Trophoblast cell (in vitro differentiated cells and primary cell): ENCODE data around the gene CDH20.
A peak's percentile ranks its signal among the peaks of the same experiment; 100 is the strongest.

ENCODE experiments used
- DNase-seq, 2 donors: peaks; one replicate each; pipeline ENCODE4 v3.0.0-alpha.2; 2016
- H2AFZ ChIP-seq: 2 replicates; pipeline ENCODE4 v1.6.1; 2013; ENCODE audit warnings: low read length, moderate library complexity, mild to moderate bottlenecking; ENCODE audit not compliant: insufficient read depth, poor library complexity
- H2AK5ac ChIP-seq: 2 replicates; pipeline ENCODE4 v1.6.1; 2013; ENCODE audit warnings: mild to moderate bottlenecking, low read length
- H2BK120ac ChIP-seq: 2 replicates; pipeline ENCODE4 v1.6.1; 2013; ENCODE audit warnings: low read length, mild to moderate bottlenecking, moderate library complexity; ENCODE audit not compliant: insufficient read depth, poor library complexity
- H2BK12ac ChIP-seq: 2 replicates; pipeline ENCODE4 v1.6.1; 2013; ENCODE audit warnings: mild to moderate bottlenecking, low read length, moderate library complexity
- H2BK5ac ChIP-seq: 2 replicates; pipeline ENCODE4 v1.6.1; 2013; ENCODE audit warnings: low read length, low read depth, moderate library complexity, mild to moderate bottlenecking; ENCODE audit not compliant: poor library complexity
- H3K14ac ChIP-seq: 2 replicates; pipeline ENCODE4 v1.6.1; 2013; ENCODE audit warnings: mild to moderate bottlenecking, low read length
- H3K18ac ChIP-seq: 2 replicates; pipeline ENCODE4 v1.6.1; 2013; ENCODE audit warnings: mild to moderate bottlenecking, low read length
- H3K23ac ChIP-seq: 2 replicates; pipeline ENCODE4 v1.6.1; 2013; ENCODE audit warnings: low read length
- H3K27ac ChIP-seq: 2 replicates; pipeline ENCODE4 v1.5.1; 2013; ENCODE audit warnings: low read depth, mild to moderate bottlenecking, inconsistent platforms, low read length, moderate library complexity
- H3K27me3 ChIP-seq: 2 replicates; pipeline ENCODE4 v1.6.1; 2013; ENCODE audit warnings: inconsistent platforms, mild to moderate bottlenecking, low read length, moderate library complexity; ENCODE audit not compliant: insufficient read depth
- H3K36me3 ChIP-seq, 2 experiments: 1 replicate in 1 of 2; 2 replicates in 1 of 2; pipeline ENCODE4 v1.6.1; 2013; ENCODE audit warnings: low read length in 2 of 2, mild to moderate bottlenecking in 2 of 2, moderate library complexity in 1 of 2; ENCODE audit not compliant: insufficient read depth in 2 of 2, control insufficient read depth in 1 of 2
- H3K4ac ChIP-seq: 2 replicates; pipeline ENCODE4 v1.6.1; 2013; ENCODE audit warnings: low read depth, mild to moderate bottlenecking, low read length, moderate library complexity
- H3K4me1 ChIP-seq, 2 experiments: 1 replicate in 1 of 2; 2 replicates in 1 of 2; pipeline ENCODE4 v1.6.1; 2013; ENCODE audit warnings: low read length in 2 of 2, mild to moderate bottlenecking in 2 of 2, moderate library complexity in 1 of 2; ENCODE audit not compliant: insufficient read depth in 2 of 2, control insufficient read depth in 1 of 2
- H3K4me2 ChIP-seq: 2 replicates; pipeline ENCODE4 v1.6.1; 2013; ENCODE audit warnings: inconsistent platforms, mild to moderate bottlenecking, low read length, moderate library complexity
- H3K4me3 ChIP-seq: 2 replicates; pipeline ENCODE4 v1.5.1; 2013; ENCODE audit warnings: mild to moderate bottlenecking, low read depth, low read length, inconsistent platforms
- H3K79me1 ChIP-seq: one replicate; pipeline ENCODE4 v1.6.1; 2013; ENCODE audit warnings: low read length
- H3K79me2 ChIP-seq: 2 replicates; pipeline ENCODE4 v1.6.1; 2013; ENCODE audit warnings: low read length, mild to moderate bottlenecking; ENCODE audit not compliant: control insufficient read depth, insufficient read depth, poor library complexity
- H3K9ac ChIP-seq: 2 replicates; pipeline ENCODE4 v1.6.1; 2013; ENCODE audit warnings: mild to moderate bottlenecking, low read length
- H3K9me3 ChIP-seq: 2 replicates; pipeline ENCODE4 v1.6.1; 2013; ENCODE audit warnings: low read depth, mild to moderate bottlenecking, control low read depth, inconsistent platforms, low read length; ENCODE audit not compliant: insufficient read depth
- H4K12ac ChIP-seq: 2 replicates; pipeline ENCODE4 v1.6.1; 2013; ENCODE audit warnings: low read depth, mild to moderate bottlenecking, low read length, moderate library complexity
- H4K8ac ChIP-seq: 2 replicates; pipeline ENCODE4 v1.6.1; 2013; ENCODE audit warnings: low read depth, mild to moderate bottlenecking, low read length, moderate library complexity
- H4K91ac ChIP-seq: one replicate; pipeline ENCODE4 v1.6.1; 2013; ENCODE audit warnings: low read depth, mild to moderate bottlenecking, low read length, moderate library complexity
- WGBS: extraction: QIAGEN DNeasy Blood & Tissue Kit; methylation state at CpG from one replicate; pipeline ENCODE4 v1.1.7; 2013; ENCODE audit warnings: missing lambda C conversion rate; ENCODE audit not compliant: insufficient read length, insufficient coverage; ENCODE audit errors: extremely low coverage; 5-methylcytosine and 5-hydroxymethylcytosine counted together

Gene CDH20

DNA sequence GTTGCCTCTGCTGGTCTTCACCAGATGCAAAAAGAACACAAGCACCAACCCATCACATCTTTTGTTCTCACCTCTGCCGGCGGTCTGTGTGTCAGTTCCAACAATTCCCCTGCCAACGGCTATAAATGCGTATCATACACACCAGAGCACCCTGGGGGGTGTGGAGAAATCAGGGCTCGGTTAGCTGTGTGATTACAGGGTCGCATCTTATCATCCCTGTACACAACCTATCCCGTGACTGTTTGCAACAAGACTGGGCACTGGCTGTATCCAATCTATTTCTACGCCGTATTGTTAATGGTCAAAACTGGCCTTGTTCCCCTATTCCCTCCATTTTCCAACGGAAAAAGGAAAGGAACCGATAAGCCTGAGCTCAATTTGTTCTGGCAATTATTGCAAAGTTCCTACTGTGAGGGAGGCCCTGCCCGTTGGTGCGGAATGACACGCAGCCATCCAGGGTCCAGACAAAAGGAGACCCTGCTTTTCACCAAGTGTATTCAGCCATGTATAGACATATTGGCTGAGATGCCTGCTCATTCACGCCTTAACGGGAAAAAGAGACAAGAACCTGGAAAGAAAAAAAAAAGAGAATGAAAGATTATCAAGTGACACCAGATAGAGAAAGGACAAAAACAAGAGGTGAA, 136.9 kb downstream of the CDH20 start:
- Histone ChIP-seq H3K9me3 (no peaks in the 10 kb centered on the region), H3K79me1 (peaks cover 6% of the 10 kb centered on the region), H2BK120ac (peak overlapping the region; percentile 33), H3K23ac (no peak overlapping the region), H4K91ac (peak overlapping the region; percentile 19), H3K4ac (no peak overlapping the region), H3K27ac (no peak overlapping the region), H3K9ac (no peak overlapping the region), H2AFZ (no peak overlapping the region), H4K8ac (no peak overlapping the region), H2AK5ac (no peak overlapping the region), H3K4me3 (no peak overlapping the region), H3K79me2 (no peaks in the 10 kb centered on the region), H2BK12ac (peak overlapping the region; percentile 27), H3K4me1 (peaks cover 6 to 8% of the 10 kb centered on the region in 2 experiments), H4K12ac (no peak overlapping the region), H3K36me3 (no peaks in the 10 kb centered on the region), H2BK5ac (no peak overlapping the region), H3K4me2 (no peak overlapping the region), H3K14ac (no peak overlapping the region), H3K27me3 (no peaks in the 10 kb centered on the region), H3K18ac (no peak overlapping the region)
- no peak for DNase-seq
- WGBS: no CpG with 5 or more reads among the region's 16 CpGs

DNA sequence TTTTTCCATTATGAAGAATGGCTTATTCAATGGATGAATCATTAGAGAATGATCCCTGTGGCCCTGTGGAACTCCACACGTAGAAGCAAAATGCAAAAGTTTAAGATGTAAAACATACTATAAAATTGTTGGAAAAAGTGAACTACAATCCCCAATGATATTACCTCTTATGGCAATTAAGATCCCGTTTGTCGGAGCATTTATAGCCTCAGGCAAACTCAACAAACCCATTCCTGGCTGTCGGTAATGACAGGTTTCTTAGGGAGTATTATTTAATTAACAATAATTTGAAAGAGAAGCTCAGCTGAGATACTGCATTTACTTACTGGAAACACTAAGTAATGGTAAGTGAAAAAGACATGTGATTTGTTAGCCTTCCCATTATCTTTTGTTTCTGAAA, 138.3 kb downstream of the CDH20 start:
- no peak overlapping the region for H2BK12ac ChIP-seq
- no peaks in the 10 kb centered on the region for H3K79me2 ChIP-seq
- H3K4ac ChIP-seq: no peak overlapping the region
- H3K9ac ChIP-seq: no peak overlapping the region
- peaks cover 10 to 11% of the 10 kb centered on the region in 2 experiments for H3K4me1 ChIP-seq
- no peak overlapping the region for H3K14ac ChIP-seq
- H3K36me3 ChIP-seq: no peaks in the 10 kb centered on the region
- no peak overlapping the region for H3K4me3 ChIP-seq
- H3K79me1 ChIP-seq: peaks cover 7% of the 10 kb centered on the region
- H3K9me3 ChIP-seq: no peaks in the 10 kb centered on the region
- H4K91ac ChIP-seq: no peak overlapping the region
- H3K27me3 ChIP-seq: no peaks in the 10 kb centered on the region
- no peak overlapping the region for H4K12ac ChIP-seq
- DNase-seq: no peak
- no peak overlapping the region for H3K23ac ChIP-seq
- H4K8ac ChIP-seq: no peak overlapping the region
- H3K4me2 ChIP-seq: no peak overlapping the region
- no peak overlapping the region for H2AFZ ChIP-seq
- H2AK5ac ChIP-seq: no peak overlapping the region
- no peak overlapping the region for H3K18ac ChIP-seq
- WGBS: no CpG with 5 or more reads among the region's 4 CpGs
- H3K27ac ChIP-seq: no peak overlapping the region
- H2BK5ac ChIP-seq: no peak overlapping the region
- no peak overlapping the region for H2BK120ac ChIP-seq

DNA sequence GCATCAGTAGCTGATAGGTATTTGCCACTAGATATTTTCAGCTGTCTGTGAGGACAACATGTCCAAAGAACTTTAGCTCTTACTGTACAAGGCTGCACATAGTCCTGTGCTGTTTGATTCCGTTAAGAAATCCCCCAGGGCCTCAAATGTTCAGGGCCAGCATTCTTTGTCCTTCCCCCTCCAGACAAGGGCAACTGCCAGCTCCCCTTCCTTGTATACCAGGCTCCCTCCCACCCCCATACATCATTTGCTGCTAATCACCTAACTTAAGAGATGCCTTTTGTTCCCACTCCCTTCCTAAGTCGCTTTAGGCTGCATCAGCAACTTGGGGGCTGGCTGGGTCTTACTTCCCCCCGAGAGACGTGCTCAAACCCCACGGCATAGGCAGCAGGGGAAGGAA, 138.7 kb downstream of the CDH20 start:
- peaks cover 8 to 11% of the 10 kb centered on the region in 2 experiments for H3K4me1 ChIP-seq
- peak overlapping the region; percentile 25 for H3K18ac ChIP-seq
- no CpG with 5 or more reads among the region's 5 CpGs for WGBS
- no peaks in the 10 kb centered on the region for H3K9me3 ChIP-seq
- H4K8ac ChIP-seq: no peak overlapping the region
- H3K4me3 ChIP-seq: no peak overlapping the region
- no peak overlapping the region for H2AFZ ChIP-seq
- H3K4ac ChIP-seq: no peak overlapping the region
- peak overlapping the region; percentile 56 for H2BK12ac ChIP-seq
- no peak overlapping the region for H2AK5ac ChIP-seq
- no peak for DNase-seq
- no peak overlapping the region for H3K23ac ChIP-seq
- no peaks in the 10 kb centered on the region for H3K27me3 ChIP-seq
- H4K12ac ChIP-seq: no peak overlapping the region
- no peaks in the 10 kb centered on the region for H3K36me3 ChIP-seq
- H4K91ac ChIP-seq: peak overlapping the region; percentile 32
- H2BK5ac ChIP-seq: no peak overlapping the region
- H3K79me1 ChIP-seq: peaks cover 8% of the 10 kb centered on the region
- H3K14ac ChIP-seq: peak overlapping the region; percentile 30
- peak overlapping the region; percentile 9 for H2BK120ac ChIP-seq
- peak overlapping the region; percentile 9 for H3K4me2 ChIP-seq
- no peaks in the 10 kb centered on the region for H3K79me2 ChIP-seq
- no peak overlapping the region for H3K27ac ChIP-seq
- H3K9ac ChIP-seq: no peak overlapping the region

DNA sequence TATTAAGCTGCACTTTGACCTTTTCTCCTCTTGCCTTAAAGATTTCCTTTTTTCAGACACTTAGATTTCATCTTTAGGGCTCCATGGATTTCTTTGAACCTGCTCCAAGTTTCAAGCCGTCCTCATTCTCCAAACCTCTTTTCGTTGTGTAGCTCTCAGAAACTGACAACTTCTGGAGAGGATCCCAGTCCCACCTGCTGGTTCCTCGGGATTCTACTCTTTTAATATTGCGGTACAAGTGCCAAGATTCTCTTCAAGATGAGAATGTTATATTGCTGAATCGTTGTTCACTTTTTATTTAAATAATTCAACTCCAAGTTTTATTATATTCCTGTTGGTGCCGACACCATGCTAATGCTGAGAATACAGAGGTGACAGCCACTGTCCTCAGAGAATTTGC, 141.1 kb downstream of the CDH20 start:
- peak overlapping the region; percentile 85 for H4K91ac ChIP-seq
- no peaks in the 10 kb centered on the region for H3K27me3 ChIP-seq
- H4K12ac ChIP-seq: no peak overlapping the region
- H4K8ac ChIP-seq: no peak overlapping the region
- no peak for DNase-seq
- peak overlapping the region; percentile 51 for H3K27ac ChIP-seq
- H3K9me3 ChIP-seq: no peaks in the 10 kb centered on the region
- H3K79me1 ChIP-seq: peaks cover 8% of the 10 kb centered on the region
- no peak overlapping the region for H3K4me2 ChIP-seq
- no peak overlapping the region for H3K4me3 ChIP-seq
- H2AFZ ChIP-seq: no peak overlapping the region
- peak overlapping the region; percentile 36 for H2BK12ac ChIP-seq
- H3K4ac ChIP-seq: no peak overlapping the region
- H2AK5ac ChIP-seq: no peak overlapping the region
- H3K4me1 ChIP-seq: peaks cover 8 to 11% of the 10 kb centered on the region in 2 experiments
- H3K18ac ChIP-seq: no peak overlapping the region
- no peaks in the 10 kb centered on the region for H3K79me2 ChIP-seq
- H3K23ac ChIP-seq: no peak overlapping the region
- H3K14ac ChIP-seq: no peak overlapping the region
- H2BK120ac ChIP-seq: peak overlapping the region; percentile 68
- H2BK5ac ChIP-seq: peak overlapping the region; percentile 80
- H3K9ac ChIP-seq: no peak overlapping the region
- no peaks in the 10 kb centered on the region for H3K36me3 ChIP-seq
- WGBS: no CpG with 5 or more reads among the region's 6 CpGs
